ENCODE data around the gene MYRIP. TPM values are rescaled to one million over a fixed set of nuclear protein-coding genes. Genes with fewer than 3 reads are reported as not detected.

MYRIP gene
- total and polyA plus RNA-seq, 2 of the 4 experiments (the other 2 are of a cell fraction) = not detected

GRCh38 chr3:39971559-39972031 is 162.2 kb downstream of the MYRIP start:
- Histone ChIP-seq H4K20me1 (ENCODE audit: insufficient read depth, low read length) (no peaks in the 10 kb centered on the region), H3K4me1 (ENCODE audit: control insufficient read depth, insufficient read depth, low read length) (no peaks in the 10 kb centered on the region), H3K27ac (ENCODE audit: insufficient read depth, low read length) (no peak overlapping the region), H3K36me3 (ENCODE audit: control insufficient read depth, insufficient read depth, low read length) (no peaks in the 10 kb centered on the region), H2BK15ac (ENCODE audit: low read depth, low read length) (no peak overlapping the region), H3K9ac (ENCODE audit: low read depth, low read length) (no peak overlapping the region), H3K14ac (replicated peaks; ENCODE audit: low read depth, low read length) (no peak overlapping the region), H2AFZ (replicated peaks; ENCODE audit: low read length, poor library complexity) (no peak overlapping the region), H3K27me3 (ENCODE audit: control insufficient read depth, insufficient read depth, low read length) (no peaks in the 10 kb centered on the region), H3K56ac (ENCODE audit: extremely low read depth, insufficient read depth, low read length) (no peak overlapping the region), H2BK5ac (ENCODE audit: low read depth, low read length, poor library complexity, severe bottlenecking) (no peak overlapping the region), H3K9me3 (ENCODE audit: control insufficient read depth, insufficient read depth, low read length) (0 out of 2 replicates have a peak, but pooled peaks cover under 1% of the 10 kb centered on the region), H2BK120ac (ENCODE audit: low read depth, low read length) (no peak overlapping the region), H2AK9ac (replicated peaks; ENCODE audit: low read depth, low read length, poor library complexity) (no peak overlapping the region), H3K18ac (ENCODE audit: low read depth, low read length) (no peak overlapping the region), H3K4me3 (ENCODE audit: insufficient read depth, low read depth, low read length) (no peak overlapping the region), H4K8ac (ENCODE audit: low read depth in 2 of 2, low read length in 2 of 2) (no peak overlapping the region), H3K79me1 (ENCODE audit: low read depth in 1 of 2, low read length in 2 of 2) (no peaks in the 10 kb centered on the region), H2AK5ac (ENCODE audit: low read depth, low read length) (no peak overlapping the region), H3K9me1 (ENCODE audit: insufficient read depth, low read length) (no peaks in the 10 kb centered on the region), H4K91ac (ENCODE audit: insufficient read depth, low read depth, low read length) (no peak overlapping the region), H3K23ac (ENCODE audit: low read depth, low read length) (no peak overlapping the region), H3K4me2 (ENCODE audit: low read depth, low read length) (no peak overlapping the region), H2BK20ac (ENCODE audit: low read depth, low read length) (no peak overlapping the region), H3K4ac (ENCODE audit: low read depth, low read length) (no peak overlapping the region), H4K5ac (ENCODE audit: low read depth, low read length) (no peak overlapping the region)
- WGBS, 2 experiments (ENCODE audit: extremely low coverage in 2 of 2, insufficient read length in 1 of 2) = no CpG with 5 or more reads among the region's 3 CpGs
- intact Hi-C loops (cut with micrococcal nuclease) = no loop called here
- dilution Hi-C loops (cut with HindIII; ENCODE audit: low sequenced_read_pairs, unreplicated experiment) = no loop called here
- in situ Hi-C loops (cut with MboI; ENCODE audit: low sequenced_read_pairs) = no loop called here
- POLR2A ChIA-PET (ENCODE audit: unreplicated experiment) = no interaction called here
- DNase-seq (no peak), ATAC-seq (ENCODE audit: low read depth) (no peak)
- CTCF ChIA-PET = no interaction called here
- TF ChIP-seq POLR2A (IDR thresholded peaks at IDR 0.05; ENCODE audit: low read depth, low read length) (no peak), FOS (IDR thresholded peaks at IDR 0.05; ENCODE audit: low read depth, low read length) (no peak), RAD21 (IDR thresholded peaks at IDR 0.05; ENCODE audit: low read length) (no peak), NFE2L2 (IDR thresholded peaks at IDR 0.05; ENCODE audit: low read depth, low read length) (no peak), ELK1 (IDR thresholded peaks at IDR 0.05; ENCODE audit: borderline replicate concordance, low read depth, low read length) (no peak), CEBPB (IDR thresholded peaks at IDR 0.05; ENCODE audit: low read depth, low read length) (no peak), SMC3 (IDR thresholded peaks at IDR 0.05; ENCODE audit: low read depth, low read length) (no peak), MXI1 (IDR thresholded peaks at IDR 0.05; ENCODE audit: borderline replicate concordance, low read depth, low read length) (no peak), CHD1 (IDR thresholded peaks at IDR 0.05; ENCODE audit: low read depth, low read length) (no peak), CTCF (conservative IDR thresholded peaks at IDR 0.05; ENCODE audit: low read depth, low read length) (no peak), MAZ (IDR thresholded peaks at IDR 0.05; ENCODE audit: borderline replicate concordance, low read depth, low read length) (no peak)
- no TSS peak for BruUV-seq (replicated peaks)
